BLaER1 treated with 17β-estradiol and CSF1 and Interleukin-3, amounts not matched to agents 10 nM and 100 nM (cell line): ENCODE data around the gene URI1.

Experiments used
- H3K27ac ChIP-seq, 11 experiments: shearing (Covaris generic); formaldehyde crosslinking; 2 replicates each; pipeline ENCODE4 v1.8.1; 2022
- H3K27me3 ChIP-seq, 11 experiments: shearing (Covaris generic); formaldehyde crosslinking; 2 replicates each; pipeline ENCODE4 v1.8.1; 2022
- H3K36me3 ChIP-seq, 11 experiments: shearing (Covaris generic); formaldehyde crosslinking; 2 replicates each; pipeline ENCODE4 v1.8.1; 2022
- H3K4me1 ChIP-seq, 10 experiments: shearing (Covaris generic); formaldehyde crosslinking; 2 replicates each; pipeline ENCODE4 v1.8.1; 2022
- H3K4me2 ChIP-seq, 11 experiments: shearing (Covaris generic); formaldehyde crosslinking; 2 replicates each; pipeline ENCODE4 v1.8.1; 2022
- H3K4me3 ChIP-seq, 10 experiments: shearing (Covaris generic); formaldehyde crosslinking; 2 replicates each; pipeline ENCODE4 v1.8.1; 2022
- H3K9ac ChIP-seq, 11 experiments: shearing (Covaris generic); formaldehyde crosslinking; 2 replicates each; pipeline ENCODE4 v1.8.1; 2022
- H3K9me3 ChIP-seq, 11 experiments: shearing (Covaris generic); formaldehyde crosslinking; replicated peaks in 1 of 11; 2 replicates each; pipeline ENCODE4 v1.8.1; 2022
- H4K20me1 ChIP-seq, 11 experiments: shearing (Covaris generic); formaldehyde crosslinking; 2 replicates each; pipeline ENCODE4 v1.8.1; 2022
- Cebpa-rat ChIP-seq, 11 experiments: shearing (Covaris generic); IDR thresholded peaks; 2 replicates each; pipeline ENCODE4 v1.8.1; 2022

Gene URI1

GRCh38 chr19:29992233-29992867, 50.3 kb downstream of the URI1 start:
- H3K9ac ChIP-seq: no peak overlapping the region
- no peaks in the 10 kb centered on the region for H3K4me1 ChIP-seq
- H3K4me3 ChIP-seq: peak overlapping the region in 2 of 10 experiments; percentile 0 to 39; a peak in 2 of 20 replicates
- H4K20me1 ChIP-seq: peaks cover 0 to 16% (median 0%) of the 10 kb centered on the region in 11 experiments; a peak in 3 of 22 replicates
- no peak for TF ChIP-seq Cebpa-rat (IDR thresholded peaks at IDR 0.05)
- H3K27me3 ChIP-seq: no peaks in the 10 kb centered on the region
- no peak overlapping the region for H3K27ac ChIP-seq
- H3K4me2 ChIP-seq: no peak overlapping the region
- H3K36me3 ChIP-seq: peaks cover 94 to 100% (median 97%) of the 10 kb centered on the region in 11 experiments
- peaks cover 83 to 98% (median 95%) of the 10 kb centered on the region in 11 experiments for H3K9me3 ChIP-seq

- no peak overlapping the region for H3K27ac ChIP-seq
- TF ChIP-seq Cebpa-rat (IDR thresholded peaks at IDR 0.05): no peak
- H3K4me1 ChIP-seq: peaks cover 0 to 22% (median 0%) of the 10 kb centered on the region in 10 experiments; a peak in 5 of 20 replicates
- no peaks in the 10 kb centered on the region for H3K27me3 ChIP-seq
- H3K36me3 ChIP-seq: peaks cover 35 to 94% (median 78%) of the 10 kb centered on the region in 11 experiments; a peak in 21 of 22 replicates
- peaks cover 0 to 48% (median 7%) of the 10 kb centered on the region in 11 experiments; a peak in 10 of 22 replicates for H4K20me1 ChIP-seq
- 0 out of 22 replicates have a peak overlapping the region, but pooled peaks of 1 of the 11 experiments have one; percentile 30 for H3K4me2 ChIP-seq
- no peak overlapping the region for H3K9ac ChIP-seq
- no peak overlapping the region for H3K4me3 ChIP-seq
- peaks cover 23 to 65% (median 56%) of the 10 kb centered on the region in 11 experiments for H3K9me3 ChIP-seq
Measured at GRCh38 chr19:29999490-29999889, 57.5 kb downstream of the URI1 start.

- no peak overlapping the region for H3K4me3 ChIP-seq
- H3K4me2 ChIP-seq: 0 out of 22 replicates have a peak overlapping the region, but pooled peaks of 1 of the 11 experiments have one; percentile 16
- peaks cover 0 to 22% (median 2%) of the 10 kb centered on the region in 10 experiments; a peak in 13 of 20 replicates for H3K4me1 ChIP-seq
- H4K20me1 ChIP-seq: peaks cover 0 to 59% (median 7%) of the 10 kb centered on the region in 11 experiments; a peak in 11 of 22 replicates
- H3K27me3 ChIP-seq: no peaks in the 10 kb centered on the region
- H3K9me3 ChIP-seq: peaks cover 10 to 51% (median 42%) of the 10 kb centered on the region in 11 experiments
- H3K27ac ChIP-seq: no peak overlapping the region
- TF ChIP-seq Cebpa-rat (IDR thresholded peaks at IDR 0.05): no peak
- no peak overlapping the region for H3K9ac ChIP-seq
- H3K36me3 ChIP-seq: peaks cover 33 to 94% (median 73%) of the 10 kb centered on the region in 11 experiments; a peak in 21 of 22 replicates
Measured at GRCh38 chr19:30000862-30001261, 58.8 kb downstream of the URI1 start.

- 0 out of 22 replicates have a peak overlapping the region, but pooled peaks of 1 of the 11 experiments have one; percentile 16 for H3K4me2 ChIP-seq
- no peak overlapping the region for H3K9ac ChIP-seq
- H3K9me3 ChIP-seq: peaks cover 5 to 47% (median 38%) of the 10 kb centered on the region in 11 experiments
- H3K4me1 ChIP-seq: peaks cover 0 to 22% (median 6%) of the 10 kb centered on the region in 10 experiments; a peak in 13 of 20 replicates
- TF ChIP-seq Cebpa-rat (IDR thresholded peaks at IDR 0.05): no peak
- H3K27ac ChIP-seq: no peak overlapping the region
- peaks cover 0 to 62% (median 7%) of the 10 kb centered on the region in 11 experiments; a peak in 11 of 22 replicates for H4K20me1 ChIP-seq
- H3K36me3 ChIP-seq: peaks cover 33 to 94% (median 73%) of the 10 kb centered on the region in 11 experiments; a peak in 21 of 22 replicates
- H3K27me3 ChIP-seq: no peaks in the 10 kb centered on the region
- no peak overlapping the region for H3K4me3 ChIP-seq
Measured at GRCh38 chr19:30001301-30001700, 59.3 kb downstream of the URI1 start.

- Histone ChIP-seq H3K36me3 (peaks cover 33 to 94% (median 70%) of the 10 kb centered on the region in 11 experiments; a peak in 21 of 22 replicates), H4K20me1 (peaks cover 0 to 61% (median 7%) of the 10 kb centered on the region in 11 experiments; a peak in 11 of 22 replicates), H3K9ac (no peak overlapping the region), H3K4me1 (peaks cover 0 to 22% (median 6%) of the 10 kb centered on the region in 10 experiments; a peak in 13 of 20 replicates), H3K9me3 (peaks cover under 1 to 42% (median 33%) of the 10 kb centered on the region in 11 experiments; a peak in 20 of 22 replicates), H3K27ac (no peak overlapping the region), H3K27me3 (no peaks in the 10 kb centered on the region), H3K4me3 (no peak overlapping the region), H3K4me2 (0 out of 22 replicates have a peak overlapping the region, but pooled peaks of 1 of the 11 experiments have one; percentile 16)
- TF ChIP-seq Cebpa-rat (IDR thresholded peaks at IDR 0.05): no peak
Measured at GRCh38 chr19:30001791-30002190, 59.8 kb downstream of the URI1 start.

GRCh38 chr19:30003866-30004265, 61.8 kb downstream of the URI1 start:
- Histone ChIP-seq H3K36me3 (peaks cover 40 to 92% (median 61%) of the 10 kb centered on the region in 11 experiments), H3K27me3 (no peaks in the 10 kb centered on the region), H3K9me3 (peaks cover 0 to 24% (median 20%) of the 10 kb centered on the region in 11 experiments; a peak in 17 of 22 replicates), H3K9ac (no peak overlapping the region), H4K20me1 (peaks cover 0 to 51% (median 10%) of the 10 kb centered on the region in 11 experiments; a peak in 11 of 22 replicates), H3K27ac (no peak overlapping the region), H3K4me3 (no peak overlapping the region), H3K4me1 (peaks cover 0 to 22% (median 6%) of the 10 kb centered on the region in 10 experiments; a peak in 13 of 20 replicates), H3K4me2 (no peak overlapping the region)
- no peak for TF ChIP-seq Cebpa-rat (IDR thresholded peaks at IDR 0.05)

GRCh38 chr19:30004403-30004802, 62.4 kb downstream of the URI1 start:
- Histone ChIP-seq H3K9ac (no peak overlapping the region), H3K4me1 (peaks cover 0 to 19% (median 6%) of the 10 kb centered on the region in 10 experiments; a peak in 13 of 20 replicates), H3K36me3 (peaks cover 42 to 92% (median 62%) of the 10 kb centered on the region in 11 experiments), H3K4me2 (no peak overlapping the region), H3K27me3 (no peaks in the 10 kb centered on the region), H3K4me3 (no peak overlapping the region), H3K9me3 (peaks cover 0 to 18% (median 15%) of the 10 kb centered on the region in 11 experiments; a peak in 16 of 22 replicates), H3K27ac (no peak overlapping the region), H4K20me1 (peaks cover 0 to 51% (median 10%) of the 10 kb centered on the region in 11 experiments; a peak in 10 of 22 replicates)
- no peak for TF ChIP-seq Cebpa-rat (IDR thresholded peaks at IDR 0.05)

- no peak for TF ChIP-seq Cebpa-rat (IDR thresholded peaks at IDR 0.05)
- Histone ChIP-seq H3K4me3 (no peak overlapping the region), H3K4me2 (peak overlapping the region in 2 of 11 experiments; percentile 9 to 35; a peak in 2 of 22 replicates), H3K9me3 (0 out of 22 replicates have a peak, but pooled peaks cover 0 to under 1% (median 0%) of the 10 kb centered on the region in 11 experiments), H3K27ac (no peak overlapping the region), H3K36me3 (peaks cover 40 to 92% (median 67%) of the 10 kb centered on the region in 11 experiments), H3K4me1 (peaks cover 0 to 11% (median 6%) of the 10 kb centered on the region in 10 experiments; a peak in 13 of 20 replicates), H3K9ac (no peak overlapping the region), H3K27me3 (no peaks in the 10 kb centered on the region), H4K20me1 (peaks cover 0 to 48% (median 9%) of the 10 kb centered on the region in 11 experiments; a peak in 10 of 22 replicates)
Measured at GRCh38 chr19:30006207-30006606, 64.2 kb downstream of the URI1 start.
